DND-41 (cell line): ENCODE data around the gene FBRS.

Experiments
- EZH2 ChIP-seq: IDR thresholded peaks from 3 replicates; pipeline ENCODE4 v1.6.1; 2012; ENCODE audit warnings: borderline replicate concordance, low read depth, mild to moderate bottlenecking, moderate library complexity, low read length, inconsistent platforms; ENCODE audit not compliant: severe bottlenecking
- TF ChIP-seq, protein P1 (sequence below): IDR thresholded peaks from 2 replicates; pipeline ENCODE4 v1.5.1; 2012; ENCODE audit warnings: borderline replicate concordance, low read length, moderate library complexity, mild to moderate bottlenecking; ENCODE audit not compliant: poor library complexity, severe bottlenecking; ENCODE audit errors: extremely low read depth

DNA sequence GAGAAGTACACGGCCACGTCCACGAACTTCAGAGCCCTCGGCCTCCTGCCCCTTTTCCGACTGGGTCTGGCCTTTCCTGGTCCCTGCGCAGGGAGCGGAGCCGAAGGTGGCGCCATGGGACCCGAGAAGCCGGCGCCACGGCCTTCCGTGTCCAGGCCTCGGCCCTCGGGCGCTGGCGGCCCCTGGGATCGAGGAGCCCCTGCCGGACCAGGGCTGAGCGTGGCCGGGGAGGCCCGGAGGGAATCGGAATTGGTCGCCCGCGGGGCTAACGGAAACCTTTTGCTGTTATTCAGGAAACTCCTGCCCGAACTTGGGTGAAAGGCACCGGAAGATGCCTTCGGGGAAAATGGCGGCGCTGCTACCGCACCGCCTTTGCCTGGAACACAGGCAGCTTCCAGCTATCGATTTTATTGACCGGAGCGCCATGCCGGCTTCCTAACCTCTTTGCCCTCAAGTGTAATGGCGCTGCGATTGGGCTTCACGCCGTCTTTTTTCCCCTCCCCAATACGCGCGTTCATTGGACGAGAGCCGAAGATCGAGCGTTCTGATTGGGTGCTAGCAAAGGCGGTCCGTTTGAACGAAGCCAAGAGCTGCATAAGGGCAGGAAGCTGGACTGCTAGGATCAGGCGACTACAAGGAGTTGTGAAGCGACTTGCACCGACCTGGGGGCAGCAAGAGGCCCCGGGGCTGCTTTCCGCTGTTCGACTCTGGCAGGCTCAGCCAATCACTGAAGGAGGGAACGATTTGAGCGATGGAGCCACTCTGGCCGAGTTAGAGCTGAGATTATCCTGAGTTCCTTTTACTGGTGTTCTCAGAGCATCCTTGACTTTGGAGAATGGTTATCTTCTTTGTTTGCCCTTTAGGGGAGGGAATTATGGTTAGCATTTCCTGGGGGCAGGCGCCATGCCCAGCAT is 48.0 kb upstream of the FBRS start, which contains the start of gene ZNF689:
- TF ChIP-seq EZH2, result no peak
- TF ChIP-seq, protein P1, sequence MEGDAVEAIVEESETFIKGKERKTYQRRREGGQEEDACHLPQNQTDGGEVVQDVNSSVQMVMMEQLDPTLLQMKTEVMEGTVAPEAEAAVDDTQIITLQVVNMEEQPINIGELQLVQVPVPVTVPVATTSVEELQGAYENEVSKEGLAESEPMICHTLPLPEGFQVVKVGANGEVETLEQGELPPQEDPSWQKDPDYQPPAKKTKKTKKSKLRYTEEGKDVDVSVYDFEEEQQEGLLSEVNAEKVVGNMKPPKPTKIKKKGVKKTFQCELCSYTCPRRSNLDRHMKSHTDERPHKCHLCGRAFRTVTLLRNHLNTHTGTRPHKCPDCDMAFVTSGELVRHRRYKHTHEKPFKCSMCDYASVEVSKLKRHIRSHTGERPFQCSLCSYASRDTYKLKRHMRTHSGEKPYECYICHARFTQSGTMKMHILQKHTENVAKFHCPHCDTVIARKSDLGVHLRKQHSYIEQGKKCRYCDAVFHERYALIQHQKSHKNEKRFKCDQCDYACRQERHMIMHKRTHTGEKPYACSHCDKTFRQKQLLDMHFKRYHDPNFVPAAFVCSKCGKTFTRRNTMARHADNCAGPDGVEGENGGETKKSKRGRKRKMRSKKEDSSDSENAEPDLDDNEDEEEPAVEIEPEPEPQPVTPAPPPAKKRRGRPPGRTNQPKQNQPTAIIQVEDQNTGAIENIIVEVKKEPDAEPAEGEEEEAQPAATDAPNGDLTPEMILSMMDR, result peak; percentile 23
